GM10266 (cell line): ENCODE data around the gene RAP1GAP.

Experiments
- DNase-seq: peaks from one replicate; pipeline ENCODE4 v3.0.0; 2012; ENCODE audit errors: extremely low spot score
- CTCF ChIP-seq: IDR thresholded peaks from 2 replicates; pipeline ENCODE4 v1.5.1; 2012; ENCODE audit warnings: mild to moderate bottlenecking, low read depth; ENCODE audit not compliant: control insufficient read depth, insufficient read depth; ENCODE audit errors: missing control alignments

The RAP1GAP gene

GRCh38 chr1:21550866-21551475 is 118.2 kb downstream of the RAP1GAP start:
- no peak for TF ChIP-seq CTCF

GRCh38 chr1:21550097-21550496 is 119.1 kb downstream of the RAP1GAP start:
- no peak for DNase-seq
- no peak for TF ChIP-seq CTCF

More at GRCh38 chr1:21550866-21551475, 118.2 kb downstream of the RAP1GAP start:
- no peak for DNase-seq

GRCh38 chr1:21547876-21548275 is 121.3 kb downstream of the RAP1GAP start:
- DNase-seq, result no peak
- TF ChIP-seq CTCF, result no peak
